NCI-H2196 (cell line): ENCODE measurements around the gene FUT7.
A peak's percentile ranks its signal among the peaks of the same experiment; 100 is the strongest.

ENCODE experiments used
- DNase-seq: peaks from one replicate; lab custom pipeline; 2025; ENCODE audit not compliant: unreplicated experiment; lab: John Stamatoyannopoulos, UW

Gene FUT7, protein sequence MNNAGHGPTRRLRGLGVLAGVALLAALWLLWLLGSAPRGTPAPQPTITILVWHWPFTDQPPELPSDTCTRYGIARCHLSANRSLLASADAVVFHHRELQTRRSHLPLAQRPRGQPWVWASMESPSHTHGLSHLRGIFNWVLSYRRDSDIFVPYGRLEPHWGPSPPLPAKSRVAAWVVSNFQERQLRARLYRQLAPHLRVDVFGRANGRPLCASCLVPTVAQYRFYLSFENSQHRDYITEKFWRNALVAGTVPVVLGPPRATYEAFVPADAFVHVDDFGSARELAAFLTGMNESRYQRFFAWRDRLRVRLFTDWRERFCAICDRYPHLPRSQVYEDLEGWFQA

DNA sequence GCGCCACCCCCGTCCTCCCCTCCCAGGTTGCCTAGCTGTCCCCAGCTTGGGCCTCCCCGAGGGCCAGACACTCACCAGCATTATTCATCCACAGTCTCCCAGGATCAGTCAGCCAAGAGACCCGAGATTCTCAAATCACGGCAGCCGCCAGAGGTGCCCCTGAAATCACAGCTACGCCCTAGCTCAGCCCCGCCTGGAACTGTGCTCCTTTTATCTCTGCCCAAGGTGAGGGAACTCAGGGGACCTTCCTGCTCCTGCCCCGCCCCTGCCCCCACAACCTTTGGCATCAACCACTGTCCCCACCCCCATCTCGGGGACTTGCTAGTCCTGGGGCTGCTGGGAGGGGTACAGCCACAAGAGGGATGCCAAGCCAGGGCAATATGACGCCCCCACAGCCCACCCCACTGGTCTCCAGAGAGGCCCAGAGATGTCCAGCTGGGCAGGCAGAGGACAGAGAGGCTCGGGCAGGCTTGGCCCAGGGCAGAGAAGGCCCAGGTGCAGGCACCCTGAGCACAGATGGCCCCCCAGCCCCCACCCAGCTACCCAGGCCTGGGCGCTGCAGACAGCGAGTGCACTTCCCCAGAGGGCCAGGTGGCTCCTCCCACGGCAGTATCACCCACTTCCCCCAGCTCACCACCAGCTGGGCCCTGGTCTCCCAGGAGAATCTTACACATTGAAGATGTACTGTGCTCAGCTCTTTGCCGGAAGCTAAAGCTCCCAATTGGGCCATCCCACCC lies at the start of gene FUT7:
FUT7 (minus strand) TSS at position 185 of the 737 bp plus-strand sequence; CDS start at position 88, 97 bp downstream.
- DNase-seq, result no peak

DNA sequence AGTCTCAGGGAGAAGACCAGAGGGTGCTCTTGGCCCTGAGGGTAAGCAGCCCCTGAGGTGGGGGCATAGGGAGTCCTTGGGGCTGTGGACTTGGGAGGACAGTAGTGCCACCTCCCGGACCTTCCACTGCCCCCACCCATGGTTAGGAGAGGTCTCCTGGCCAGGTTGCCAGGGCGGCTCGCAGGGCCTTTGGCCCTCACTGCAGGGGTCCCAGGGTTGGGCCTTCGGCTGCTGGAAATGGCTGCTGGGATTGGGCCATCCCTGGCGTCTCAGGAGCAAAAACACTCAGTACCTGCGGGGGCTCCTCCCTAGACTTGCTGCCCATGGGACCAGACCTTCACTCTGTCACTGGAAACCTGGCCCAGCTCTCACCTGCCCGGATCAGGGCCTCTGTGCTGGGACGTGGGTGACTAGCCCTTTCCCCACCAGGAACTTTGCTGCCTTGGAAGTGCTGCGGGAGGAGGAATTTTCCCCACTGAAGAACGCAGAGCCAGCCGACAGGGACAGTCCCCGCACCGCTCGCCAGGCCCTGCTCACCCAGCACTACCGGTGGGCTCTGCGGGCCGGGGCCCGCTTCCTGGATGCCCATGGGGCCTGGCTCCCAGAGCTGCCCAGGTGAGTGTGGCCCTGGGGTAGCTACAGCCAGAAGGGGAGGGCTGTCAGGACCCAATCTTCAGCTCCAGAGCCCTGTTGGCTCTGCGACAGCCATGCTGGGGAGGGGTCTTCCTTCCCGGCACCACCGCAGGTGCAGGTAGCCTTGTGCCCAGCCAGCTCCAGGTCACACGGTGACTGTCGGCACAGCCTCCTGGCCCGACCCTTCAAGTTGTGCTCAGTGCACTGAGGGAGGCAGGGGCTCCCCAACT lies 48.6 kb upstream of the FUT7 start:
- DNase-seq, result no peak

DNA sequence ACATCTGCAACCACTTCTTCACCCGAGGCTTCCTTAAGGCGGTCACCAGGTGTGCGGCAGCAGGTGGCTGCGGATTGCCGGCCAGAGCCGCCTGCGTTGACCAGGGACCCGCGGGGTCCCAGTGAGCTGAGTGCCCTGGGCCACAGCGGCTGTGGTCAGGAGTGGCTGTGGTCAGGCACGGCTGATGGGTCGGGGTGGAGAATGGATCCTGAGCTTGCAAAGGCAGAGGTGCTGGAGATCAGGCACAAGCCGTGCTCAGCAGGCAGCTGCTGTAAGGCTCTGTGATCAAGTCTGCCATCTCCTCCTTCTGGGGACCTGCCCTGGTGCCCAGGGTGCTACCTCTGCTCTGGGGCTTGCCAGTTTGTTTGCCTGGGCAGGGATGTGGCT lies 47.5 kb upstream of the FUT7 start:
- DNase-seq, result no peak

DNA sequence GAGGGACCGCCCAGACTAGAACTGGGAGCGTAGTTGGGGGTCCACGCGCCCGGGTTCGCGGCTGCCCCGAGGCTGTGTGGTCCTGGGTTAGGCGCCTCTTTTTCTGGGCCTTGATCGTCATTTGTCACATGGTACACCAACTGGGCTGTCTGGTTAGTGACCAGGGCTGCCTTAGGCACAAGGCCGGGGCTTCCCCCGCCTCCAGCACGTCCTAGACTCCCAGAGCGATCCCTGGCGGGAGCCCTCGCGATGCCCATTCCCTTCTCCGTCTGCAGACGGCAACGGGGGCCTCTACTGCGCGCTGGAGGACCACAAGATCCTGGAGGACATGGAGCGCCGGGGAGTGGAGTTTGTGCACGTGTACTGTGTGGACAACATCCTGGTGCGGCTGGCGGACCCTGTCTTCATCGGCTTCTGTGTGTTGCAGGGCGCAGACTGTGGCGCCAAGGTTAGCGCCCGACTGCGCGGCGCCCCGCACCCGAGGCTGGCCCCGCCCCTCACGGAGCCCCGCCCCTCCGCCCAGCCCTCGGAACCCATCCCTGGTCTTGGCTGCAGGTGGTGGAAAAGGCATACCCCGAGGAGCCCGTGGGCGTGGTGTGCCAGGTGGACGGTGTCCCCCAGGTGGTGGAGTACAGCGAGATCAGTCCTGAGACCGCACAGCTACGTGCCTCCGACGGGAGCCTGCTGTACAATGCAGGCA lies 47.0 kb upstream of the FUT7 start:
- no peak for DNase-seq

DNA sequence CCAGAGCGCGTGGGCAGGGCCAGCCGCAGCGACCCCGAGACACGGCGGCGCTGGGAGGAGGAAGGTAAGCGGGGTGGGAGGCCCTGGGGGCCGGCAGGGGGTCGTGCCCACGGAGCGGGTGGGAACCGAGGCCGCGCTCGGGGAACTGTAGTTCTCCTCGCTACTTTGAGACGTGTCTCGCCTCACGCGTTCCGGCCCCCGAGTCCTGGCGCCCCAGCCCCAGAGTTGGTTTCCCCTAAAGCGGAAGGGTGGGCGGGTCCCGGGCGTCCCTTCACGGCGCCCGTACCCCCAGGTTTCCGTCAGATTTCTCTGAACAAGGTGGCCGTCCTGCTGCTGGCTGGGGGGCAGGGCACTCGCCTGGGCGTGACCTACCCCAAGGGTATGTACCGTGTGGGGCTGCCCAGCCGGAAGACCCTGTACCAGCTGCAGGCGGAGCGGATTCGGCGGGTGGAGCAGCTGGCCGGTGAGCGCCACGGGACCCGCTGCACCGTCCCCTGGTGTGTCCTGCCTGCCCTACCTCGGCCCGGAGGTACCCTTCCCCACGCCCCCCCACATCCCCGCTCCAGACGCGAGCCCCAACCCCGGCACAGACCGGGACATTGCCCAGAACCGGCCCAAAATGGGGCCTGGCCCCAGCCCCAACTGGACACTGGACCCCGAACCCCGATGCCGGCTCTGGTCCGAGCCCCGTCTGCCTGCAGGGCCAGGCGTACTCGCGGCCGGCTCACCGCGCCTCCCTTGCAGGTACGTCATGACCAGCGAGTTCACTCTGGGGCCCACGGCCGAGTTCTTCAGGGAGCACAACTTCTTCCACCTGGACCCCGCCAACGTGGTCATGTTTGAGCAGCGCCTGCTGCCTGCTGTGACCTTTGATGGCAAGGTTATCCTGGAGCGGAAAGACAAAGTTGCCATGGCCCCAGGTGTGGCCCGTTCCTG lies 46.1 kb upstream of the FUT7 start:
- no peak for DNase-seq

DNA sequence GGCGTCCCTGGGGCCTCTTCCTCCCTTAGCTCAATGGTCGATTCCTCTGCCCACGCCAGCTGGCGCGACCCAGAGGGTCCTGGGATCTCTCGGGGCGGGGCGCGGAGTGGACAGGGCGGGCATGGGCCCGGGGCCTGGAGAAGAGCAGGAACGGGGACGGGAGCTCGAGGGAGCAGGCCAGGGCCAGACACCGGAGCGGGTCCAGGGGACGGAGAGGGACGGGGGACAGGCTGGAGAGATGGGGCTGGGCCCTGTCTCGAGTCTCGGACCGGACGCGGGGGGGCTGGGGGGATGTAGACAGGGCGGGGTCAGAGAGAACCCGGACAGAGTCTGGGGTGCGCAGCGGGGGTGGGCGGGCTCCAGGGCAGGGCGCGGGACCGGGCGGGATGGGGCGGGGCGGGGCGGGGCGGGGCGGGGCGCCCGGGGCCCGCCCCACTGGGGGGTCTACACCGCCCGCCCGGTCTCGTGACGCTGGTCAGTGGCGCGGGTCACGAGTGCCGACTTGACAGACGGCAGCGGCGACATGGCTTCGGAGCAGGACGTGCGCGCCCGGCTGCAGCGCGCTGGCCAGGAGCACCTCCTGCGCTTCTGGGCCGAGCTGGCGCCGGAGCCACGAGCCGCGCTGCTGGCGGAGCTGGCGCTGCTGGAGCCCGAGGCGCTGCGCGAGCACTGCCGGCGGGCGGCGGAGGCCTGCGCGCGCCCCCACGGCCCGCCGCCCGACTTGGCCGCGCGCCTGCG lies 45.3 kb upstream of the FUT7 start, which contains the start of gene UAP1L1:
UAP1L1 (plus strand) TSS at position 508 of the 738 bp plus-strand sequence; CDS start at position 524, 16 bp downstream.
- DNase-seq, result peak; percentile 45

DNA sequence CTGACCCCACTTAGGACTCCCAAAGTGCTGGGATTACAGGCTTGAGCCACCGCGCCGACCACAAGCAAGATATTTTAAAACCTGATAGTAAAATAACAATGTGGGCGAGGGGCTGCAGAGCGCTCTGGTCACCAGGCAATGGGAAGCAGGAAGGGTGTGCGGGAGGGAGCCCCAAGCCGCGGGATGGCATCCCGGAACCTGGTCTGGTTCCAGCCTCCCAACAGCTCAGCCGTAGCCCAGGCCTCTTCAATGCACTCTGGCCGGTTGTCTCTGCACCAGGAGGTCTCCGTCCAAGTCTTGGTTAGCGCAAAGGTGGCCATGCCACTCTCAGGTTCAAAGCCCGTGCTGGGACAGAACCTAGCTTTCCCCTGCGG lies 44.7 kb upstream of the FUT7 start:
- no peak for DNase-seq

DNA sequence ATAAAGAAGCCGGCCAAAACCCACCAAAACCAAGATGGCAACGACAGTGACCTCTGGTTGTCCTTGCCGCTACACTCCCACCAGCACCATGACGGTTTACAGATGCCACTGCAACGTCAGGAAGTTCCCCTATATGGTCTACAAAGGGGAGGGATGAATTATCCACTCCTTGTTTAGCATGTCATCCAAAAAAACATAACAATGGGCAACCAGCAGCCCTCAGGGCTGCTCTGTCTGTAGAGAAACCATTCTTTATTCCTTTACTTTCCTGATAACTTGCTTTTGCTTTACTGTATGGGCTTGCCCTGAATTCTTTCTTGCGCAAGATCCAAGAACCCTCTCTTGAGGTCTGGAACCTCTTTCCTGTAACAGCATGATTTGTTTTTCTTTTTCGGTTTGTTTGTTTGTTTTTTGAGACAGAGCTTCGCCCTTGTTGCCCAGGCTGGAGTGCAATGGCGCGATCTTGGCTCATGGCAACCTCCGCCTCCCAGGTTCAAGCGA lies 43.4 kb upstream of the FUT7 start:
- DNase-seq, result no peak

DNA sequence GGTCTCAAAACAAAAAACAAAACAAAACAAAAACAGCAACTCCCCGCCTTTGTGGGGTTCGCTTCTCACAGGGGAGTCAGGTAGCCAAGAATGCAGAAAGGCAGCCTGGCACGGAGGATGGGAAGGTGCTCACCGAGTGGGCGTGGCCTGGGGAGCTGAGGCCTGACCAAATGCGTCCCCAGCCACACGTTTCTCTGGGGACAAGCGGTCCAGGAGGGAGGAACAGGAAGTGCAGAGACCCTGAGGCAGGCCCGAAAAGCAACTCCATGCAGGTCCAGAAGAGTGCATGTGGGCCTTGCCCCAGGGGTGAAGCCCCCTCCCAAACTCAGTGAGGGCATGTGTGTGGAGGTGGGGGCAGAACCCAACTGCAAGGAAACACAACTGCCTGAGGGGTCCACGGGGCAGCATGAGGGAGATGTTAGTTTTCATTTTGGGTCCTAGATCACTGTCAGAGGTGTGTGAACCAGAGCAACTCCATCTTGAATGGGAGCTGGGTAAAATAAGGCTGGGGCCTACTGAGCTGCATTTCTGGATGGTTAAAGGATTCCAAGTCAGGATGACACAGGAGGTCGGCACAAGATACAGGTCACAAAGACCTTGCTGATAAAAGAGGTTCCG lies 42.9 kb upstream of the FUT7 start:
- DNase-seq, result no peak

DNA sequence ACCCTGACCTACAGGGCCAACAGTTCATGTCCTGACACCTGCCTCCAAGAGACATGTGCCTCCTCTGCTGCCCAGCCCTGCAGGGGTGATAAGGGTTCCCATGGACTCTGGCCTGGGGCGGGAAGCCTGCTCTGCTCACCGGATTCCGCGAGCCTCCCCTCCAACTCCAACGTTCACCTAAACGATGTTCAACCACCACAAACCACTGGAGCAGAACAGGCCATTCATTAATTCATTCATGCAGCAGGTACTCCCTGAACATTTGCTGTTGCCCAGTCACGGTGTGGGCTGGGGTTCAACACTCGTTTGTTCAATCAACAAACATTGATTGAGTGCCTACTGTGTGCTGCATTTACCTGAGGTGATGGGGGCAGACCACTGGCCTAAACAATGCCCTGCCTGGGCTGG lies 42.1 kb upstream of the FUT7 start:
- no peak for DNase-seq

DNA sequence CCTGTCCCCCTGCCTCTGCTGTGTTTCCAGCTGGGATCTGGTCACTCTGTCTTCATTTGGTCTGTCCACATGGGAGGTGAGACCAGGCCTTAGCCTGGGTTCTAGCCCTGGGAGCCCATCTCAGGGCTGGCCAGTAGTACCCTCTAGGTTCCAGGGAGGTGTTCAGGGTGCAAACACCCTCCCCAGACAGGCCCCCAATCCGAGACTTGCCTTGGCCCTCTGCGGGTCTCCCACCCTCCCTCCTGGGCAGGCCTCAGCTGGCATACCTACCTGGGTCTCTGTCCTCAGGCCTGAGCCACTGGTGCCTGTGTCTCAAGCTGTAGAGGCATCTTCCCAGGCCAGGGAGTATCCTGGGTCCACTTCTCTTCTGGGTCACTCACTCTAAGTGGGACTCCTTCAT lies 39.4 kb upstream of the FUT7 start:
- DNase-seq, result no peak

DNA sequence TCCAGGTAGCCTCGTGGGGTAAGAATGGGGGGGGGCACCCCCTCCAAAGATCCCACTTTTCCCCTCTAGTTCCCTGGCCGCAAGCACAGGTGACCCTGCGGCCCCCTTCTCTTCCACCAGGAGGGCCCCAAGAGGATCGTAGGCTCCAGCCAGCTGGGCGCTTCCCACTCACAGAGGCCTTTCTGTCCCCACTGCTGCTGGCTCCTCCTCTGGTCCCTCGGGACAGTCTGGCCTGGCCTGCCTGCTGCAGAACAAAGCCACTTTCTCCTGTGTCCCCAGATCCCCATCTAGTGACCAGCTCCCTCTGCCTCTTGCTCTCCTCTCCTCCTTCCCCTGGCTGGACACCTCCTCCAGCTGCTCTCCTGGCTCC lies 39.0 kb upstream of the FUT7 start:
- DNase-seq, result no peak

DNA sequence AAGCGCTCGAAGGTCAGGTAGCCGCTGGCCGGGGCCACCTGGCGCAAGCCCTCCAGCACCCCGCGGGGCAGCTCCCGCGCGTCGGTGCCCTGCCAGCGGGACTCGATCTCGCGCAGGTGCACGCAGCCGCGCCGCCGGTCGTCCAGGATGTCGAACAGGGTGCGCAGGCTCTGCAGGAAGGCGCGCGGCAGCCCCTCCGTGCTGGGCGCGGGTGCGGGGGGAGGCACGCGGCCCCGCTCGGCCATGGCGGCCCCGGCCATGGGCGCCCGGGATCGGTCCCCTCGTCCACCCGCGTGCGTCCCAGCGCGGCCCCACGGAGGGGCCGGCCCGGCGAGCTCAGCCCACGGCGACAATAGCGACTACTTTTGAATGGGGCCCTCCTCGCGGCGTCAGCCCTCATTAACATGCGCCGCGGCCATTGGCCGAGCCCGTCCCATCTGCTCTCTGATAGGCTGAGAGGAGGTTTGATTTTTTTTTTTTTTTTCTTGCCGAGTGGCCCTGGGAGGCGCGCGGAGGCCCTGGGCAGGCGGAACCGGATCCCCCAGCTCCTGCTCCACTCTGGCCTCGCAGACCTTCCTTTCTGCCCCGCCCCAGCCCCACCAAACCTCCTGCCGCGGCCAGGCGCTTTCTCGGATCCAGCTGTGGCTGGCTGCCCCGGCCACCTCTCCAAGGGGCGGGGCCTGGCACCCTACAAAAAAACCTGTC lies 38.5 kb upstream of the FUT7 start, which contains the start of gene SAPCD2:
SAPCD2 (minus strand) TSS at position 357 of the 705 bp plus-strand sequence; CDS start at position 260, 97 bp downstream.
- peak; percentile 91 for DNase-seq

DNA sequence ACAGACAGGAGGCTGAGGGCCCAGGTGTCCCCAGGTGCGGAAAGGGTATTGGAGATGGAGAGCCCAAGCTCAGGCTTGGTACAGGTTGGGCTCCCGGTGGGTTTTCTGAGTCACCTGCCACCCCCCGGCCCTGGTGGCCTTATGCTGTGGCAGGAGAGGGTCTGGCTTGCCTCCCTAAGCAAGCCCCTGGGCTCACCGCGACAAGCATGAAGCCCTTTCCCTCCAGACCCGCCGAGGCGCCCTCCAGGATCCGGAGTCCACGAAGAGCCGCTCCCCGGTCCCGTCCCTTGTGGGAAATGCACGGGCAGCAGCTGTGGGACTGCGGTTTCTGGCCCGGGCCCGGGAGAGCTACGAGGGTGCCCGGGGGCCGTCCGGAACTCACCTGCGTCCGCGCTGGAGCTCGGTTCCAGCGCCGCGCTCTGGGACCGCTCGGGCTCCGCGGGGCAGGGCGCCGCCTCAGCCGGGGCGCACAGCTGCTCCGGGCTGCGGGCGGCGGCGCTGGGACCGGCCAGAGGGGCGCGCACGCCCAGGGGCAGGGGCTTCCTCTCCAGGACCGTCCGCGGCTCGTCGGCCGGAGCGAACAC lies 37.7 kb upstream of the FUT7 start:
- no peak for DNase-seq

DNA sequence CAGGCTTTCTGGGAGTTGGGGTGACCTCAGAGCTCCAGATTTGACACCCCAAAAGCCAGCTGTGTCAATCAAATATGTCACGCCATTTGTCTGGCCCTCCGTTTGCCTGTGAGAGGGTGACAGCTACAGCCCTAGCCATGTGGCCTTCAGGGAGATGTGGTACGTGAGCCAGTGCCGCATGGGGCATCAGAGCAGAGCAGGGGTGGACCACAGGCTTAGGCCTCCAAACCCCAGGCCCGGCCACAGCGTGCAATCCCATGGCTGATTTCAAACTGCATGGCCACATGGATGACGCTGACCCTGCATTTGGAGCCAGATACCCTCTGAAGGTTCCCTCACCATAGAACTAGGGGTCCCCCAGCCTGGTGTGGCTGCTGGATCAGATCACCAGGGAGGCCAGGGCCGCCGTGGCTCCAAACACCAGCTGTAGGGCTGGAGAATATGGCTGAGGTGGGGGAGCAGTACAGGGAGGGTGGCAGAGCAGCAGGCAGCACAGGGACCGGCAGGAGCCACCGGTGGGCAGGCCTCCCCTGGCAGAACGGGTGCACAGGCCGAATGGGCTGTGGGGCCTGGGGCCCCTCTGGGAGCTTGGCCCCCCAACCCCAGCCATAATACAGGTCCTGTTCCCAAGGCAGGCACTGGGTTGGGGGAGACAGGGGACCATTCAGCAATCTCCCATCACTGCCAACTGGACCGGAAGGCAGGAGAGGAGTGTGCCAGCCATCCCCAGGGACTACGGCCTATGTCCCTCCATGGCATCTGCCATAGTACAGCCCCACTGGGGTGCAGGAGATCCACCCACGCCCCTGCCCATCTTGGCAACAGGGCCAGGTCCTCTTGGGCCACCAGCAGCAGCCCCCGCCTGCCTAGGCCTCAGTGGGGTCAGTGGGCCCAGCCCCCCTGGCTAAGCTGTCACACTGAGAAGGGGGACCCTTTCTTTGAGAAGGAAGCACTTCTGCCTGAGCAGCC lies 36.9 kb upstream of the FUT7 start:
- no peak for DNase-seq

DNA sequence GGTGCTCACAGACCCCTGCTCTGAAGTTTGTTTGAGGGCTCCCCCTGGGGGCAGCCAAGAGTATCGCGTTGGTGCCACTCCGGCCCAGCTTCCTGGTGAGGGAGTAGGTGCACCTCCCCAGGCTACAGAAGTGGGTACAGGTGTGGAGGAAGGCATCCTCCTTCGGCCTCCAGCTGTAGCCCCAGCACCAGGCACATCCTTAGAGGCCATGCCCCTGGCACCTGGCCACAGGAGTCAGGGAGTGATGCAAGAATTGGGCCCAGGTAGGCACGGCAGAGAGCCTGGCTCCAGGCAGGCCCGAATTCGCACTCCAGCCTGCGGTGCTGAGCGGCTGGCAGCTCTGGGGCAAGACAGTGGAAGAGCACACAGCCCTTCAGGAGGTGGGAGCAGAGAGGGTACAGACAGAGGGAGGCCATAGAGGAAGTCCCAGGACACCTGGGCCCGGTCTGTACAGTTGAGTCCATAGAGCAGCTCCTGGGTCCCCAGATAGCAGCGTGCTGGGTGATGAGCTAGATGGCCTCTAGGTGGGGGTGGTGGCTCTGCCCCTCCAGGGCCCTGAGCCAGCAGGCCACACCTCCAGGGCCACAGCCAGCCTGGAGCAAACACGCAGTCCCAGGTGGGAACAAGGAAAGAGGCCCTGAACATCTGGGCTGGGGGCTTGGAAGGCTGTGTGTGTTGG lies 36.1 kb upstream of the FUT7 start:
- DNase-seq, result peak; percentile 86
